ENCODE measurements around the gene IFFO2. TPM values are rescaled to one million over a fixed set of nuclear protein-coding genes. Genes with fewer than 3 reads are reported as not detected.
A peak's percentile ranks its signal among the peaks of the same experiment; 100 is the strongest.

The IFFO2 gene
- total RNA-seq, 1 experiment from 2014 or later: 13.0 TPM

DNA sequence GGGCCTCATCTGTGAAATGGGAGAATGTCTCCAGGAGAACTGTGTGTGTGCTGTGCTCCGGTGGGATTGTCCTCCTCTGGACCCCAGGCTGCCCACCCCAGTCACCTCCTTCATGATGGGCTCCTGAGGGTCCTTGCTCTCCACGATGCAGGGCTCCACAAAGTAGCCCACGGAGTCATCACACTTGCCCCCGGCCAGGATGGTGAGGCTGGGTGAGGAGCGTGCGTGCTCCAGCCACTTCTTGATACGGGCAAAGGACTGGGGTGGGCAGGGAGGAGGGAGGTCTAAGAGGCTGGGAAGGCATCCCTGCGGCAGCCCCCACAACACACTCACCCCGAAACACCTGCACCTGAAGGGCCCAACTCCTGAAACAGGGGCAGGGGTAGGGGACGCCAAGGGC lies 80.3 kb downstream of the IFFO2 start:
- CTCF ChIA-PET: no interaction called here
- Mint-ChIP-seq H3K4me1 (ENCODE audit: low read depth, unreplicated experiment) (no peaks in the 10 kb centered on the region), H3K9me3 (ENCODE audit: low read depth, unreplicated experiment) (no peaks in the 10 kb centered on the region), H3K27ac (ENCODE audit: unreplicated experiment) (no peak overlapping the region), H3K4me3 (ENCODE audit: low read depth, unreplicated experiment) (no peak overlapping the region), H3K27me3 (ENCODE audit: unreplicated experiment) (no peaks in the 10 kb centered on the region), H3K36me3 (ENCODE audit: insufficient read depth, unreplicated experiment) (no peaks in the 10 kb centered on the region)
- no peak for DNase-seq
- no TSS peak for BruUV-seq (replicated peaks)
- TF ChIP-seq, protein P1, sequence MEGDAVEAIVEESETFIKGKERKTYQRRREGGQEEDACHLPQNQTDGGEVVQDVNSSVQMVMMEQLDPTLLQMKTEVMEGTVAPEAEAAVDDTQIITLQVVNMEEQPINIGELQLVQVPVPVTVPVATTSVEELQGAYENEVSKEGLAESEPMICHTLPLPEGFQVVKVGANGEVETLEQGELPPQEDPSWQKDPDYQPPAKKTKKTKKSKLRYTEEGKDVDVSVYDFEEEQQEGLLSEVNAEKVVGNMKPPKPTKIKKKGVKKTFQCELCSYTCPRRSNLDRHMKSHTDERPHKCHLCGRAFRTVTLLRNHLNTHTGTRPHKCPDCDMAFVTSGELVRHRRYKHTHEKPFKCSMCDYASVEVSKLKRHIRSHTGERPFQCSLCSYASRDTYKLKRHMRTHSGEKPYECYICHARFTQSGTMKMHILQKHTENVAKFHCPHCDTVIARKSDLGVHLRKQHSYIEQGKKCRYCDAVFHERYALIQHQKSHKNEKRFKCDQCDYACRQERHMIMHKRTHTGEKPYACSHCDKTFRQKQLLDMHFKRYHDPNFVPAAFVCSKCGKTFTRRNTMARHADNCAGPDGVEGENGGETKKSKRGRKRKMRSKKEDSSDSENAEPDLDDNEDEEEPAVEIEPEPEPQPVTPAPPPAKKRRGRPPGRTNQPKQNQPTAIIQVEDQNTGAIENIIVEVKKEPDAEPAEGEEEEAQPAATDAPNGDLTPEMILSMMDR (IDR thresholded peaks at IDR 0.05; ENCODE audit: unreplicated experiment): no peak
- intact Hi-C loops (cut with micrococcal nuclease; ENCODE audit: unreplicated experiment): no loop called here

DNA sequence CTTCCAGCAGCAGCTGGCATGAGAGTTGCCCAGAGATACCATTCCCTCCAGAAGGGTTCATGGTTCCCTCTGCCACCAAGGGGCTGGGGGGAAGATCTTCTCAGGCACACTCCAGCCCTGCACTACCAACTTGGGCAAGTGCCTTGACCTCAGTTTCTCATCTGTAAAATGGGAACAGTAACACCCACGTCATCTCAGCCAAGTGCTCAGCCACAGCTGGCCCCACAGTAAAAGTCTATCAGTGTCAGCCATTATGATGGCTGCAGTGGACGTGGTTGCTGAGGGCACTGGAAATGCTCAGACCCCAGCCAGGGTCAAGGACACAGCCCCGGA lies 80.7 kb downstream of the IFFO2 start:
- H3K4me1 Mint-ChIP-seq (ENCODE audit: low read depth, unreplicated experiment): no peaks in the 10 kb centered on the region
- intact Hi-C loops (cut with micrococcal nuclease; ENCODE audit: unreplicated experiment): no loop called here
- no peaks in the 10 kb centered on the region for H3K36me3 Mint-ChIP-seq (ENCODE audit: insufficient read depth, unreplicated experiment)
- H3K27ac Mint-ChIP-seq (ENCODE audit: unreplicated experiment): no peak overlapping the region
- no TSS peak for BruUV-seq (replicated peaks)
- H3K4me3 Mint-ChIP-seq (ENCODE audit: low read depth, unreplicated experiment): no peak overlapping the region
- DNase-seq: no peak
- H3K9me3 Mint-ChIP-seq (ENCODE audit: low read depth, unreplicated experiment): no peaks in the 10 kb centered on the region
- CTCF ChIA-PET: interaction anchor here (0.6 kb wide), 1 partner anchor 278 kb away, joined by 3 read pairs; no protein-coding TSS in a partner anchor
- TF ChIP-seq, protein P1 (IDR thresholded peaks at IDR 0.05; ENCODE audit: unreplicated experiment): no peak
- no peaks in the 10 kb centered on the region for H3K27me3 Mint-ChIP-seq (ENCODE audit: unreplicated experiment)

DNA sequence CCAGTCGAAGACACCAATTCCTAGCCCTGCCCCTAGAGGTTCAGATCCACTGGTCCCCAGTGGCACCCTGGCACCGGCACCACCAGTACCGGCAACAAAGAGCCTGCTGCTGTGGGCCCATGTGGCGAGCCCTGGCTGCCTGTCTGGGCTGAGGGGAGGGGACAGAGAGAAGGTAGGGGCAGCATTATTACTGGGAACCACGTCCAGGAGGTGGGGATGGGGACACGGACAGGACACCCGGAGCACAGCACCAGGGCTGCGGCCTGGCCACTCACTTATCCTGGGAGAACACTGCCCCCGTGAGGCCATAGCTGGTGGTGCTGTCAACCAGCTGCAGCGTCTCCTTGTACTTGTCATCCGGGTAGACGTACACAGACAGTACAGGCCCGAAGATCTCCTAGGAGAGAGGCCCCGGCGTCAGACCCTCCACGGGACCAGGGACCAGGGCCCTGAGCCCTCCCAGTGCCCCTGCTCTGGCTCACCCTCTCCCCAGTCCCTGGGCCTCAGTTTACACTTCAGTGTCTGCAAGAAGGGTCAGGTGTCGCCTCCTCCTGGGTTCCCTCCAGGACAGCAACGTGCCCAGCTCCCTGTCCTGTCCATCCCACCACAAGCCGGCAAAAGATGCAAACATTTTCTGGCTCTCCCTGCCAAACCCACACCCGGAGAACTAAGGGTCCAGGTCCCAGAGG lies 81.2 kb downstream of the IFFO2 start:
- BruUV-seq (replicated peaks): no TSS peak
- H3K9me3 Mint-ChIP-seq (ENCODE audit: low read depth, unreplicated experiment): no peaks in the 10 kb centered on the region
- TF ChIP-seq, protein P1 (IDR thresholded peaks at IDR 0.05; ENCODE audit: unreplicated experiment): peak; percentile 47
- intact Hi-C loops (cut with micrococcal nuclease; ENCODE audit: unreplicated experiment): no loop called here
- peak; percentile 32 for DNase-seq
- H3K36me3 Mint-ChIP-seq (ENCODE audit: insufficient read depth, unreplicated experiment): no peaks in the 10 kb centered on the region
- no peak overlapping the region for H3K27ac Mint-ChIP-seq (ENCODE audit: unreplicated experiment)
- no peaks in the 10 kb centered on the region for H3K27me3 Mint-ChIP-seq (ENCODE audit: unreplicated experiment)
- CTCF ChIA-PET: interaction anchor here (0.6 kb wide), 1 partner anchor 278 kb away, joined by 3 read pairs; no protein-coding TSS in a partner anchor
- no peak overlapping the region for H3K4me3 Mint-ChIP-seq (ENCODE audit: low read depth, unreplicated experiment)
- no peaks in the 10 kb centered on the region for H3K4me1 Mint-ChIP-seq (ENCODE audit: low read depth, unreplicated experiment)

DNA sequence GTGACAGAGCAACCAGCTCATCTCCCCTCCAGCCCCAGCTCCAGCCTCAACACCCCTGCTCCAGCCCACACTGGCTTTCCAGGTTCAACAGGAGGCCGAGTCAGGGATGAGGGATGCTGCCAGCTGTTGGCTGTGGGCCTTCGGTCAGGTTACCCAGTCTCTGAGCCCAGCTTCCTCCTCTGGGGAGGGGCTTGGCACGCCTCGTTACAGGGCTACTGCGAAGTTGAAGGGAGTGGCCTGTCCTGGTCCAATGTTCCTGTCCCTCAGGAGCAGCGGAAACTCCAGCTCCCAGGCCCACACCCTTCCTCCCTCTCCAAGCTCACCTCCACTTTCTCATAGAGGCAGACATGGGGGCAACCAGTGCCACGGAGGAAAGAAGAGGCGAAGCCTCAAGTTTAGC lies 81.9 kb downstream of the IFFO2 start:
- intact Hi-C loops (cut with micrococcal nuclease; ENCODE audit: unreplicated experiment): no loop called here
- Mint-ChIP-seq H3K4me3 (ENCODE audit: low read depth, unreplicated experiment) (no peak overlapping the region), H3K9me3 (ENCODE audit: low read depth, unreplicated experiment) (no peaks in the 10 kb centered on the region), H3K4me1 (ENCODE audit: low read depth, unreplicated experiment) (no peaks in the 10 kb centered on the region), H3K27me3 (ENCODE audit: unreplicated experiment) (no peaks in the 10 kb centered on the region), H3K27ac (ENCODE audit: unreplicated experiment) (no peak overlapping the region), H3K36me3 (ENCODE audit: insufficient read depth, unreplicated experiment) (no peaks in the 10 kb centered on the region)
- DNase-seq: no peak
- BruUV-seq (replicated peaks): no TSS peak
- CTCF ChIA-PET: no interaction called here
- TF ChIP-seq, protein P1 (IDR thresholded peaks at IDR 0.05; ENCODE audit: unreplicated experiment): no peak

Measured in Calu3 (cell line).